Parathyroid adenoma (tissue), 2 donors: ENCODE data around the gene NOX5.

Source experiments
- H2AFZ ChIP-seq: fragments of 300-600 bp; sonication (generic); one replicate; pipeline ENCODE4 v1.7.0; 2017; ENCODE audit warnings: antibody characterized with exemption, mild to moderate bottlenecking
- H3K27ac ChIP-seq: fragments of 300-600 bp; sonication (generic); one replicate; pipeline ENCODE4 v1.7.0; 2017
- H3K27me3 ChIP-seq: fragments of 300-600 bp; sonication (generic); one replicate; pipeline ENCODE4 v1.7.0; 2017; ENCODE audit warnings: low read length; ENCODE audit not compliant: control insufficient read depth, insufficient read depth
- H3K36me3 ChIP-seq: fragments of 300-600 bp; sonication (generic); one replicate; pipeline ENCODE4 v1.7.0; 2017; ENCODE audit warnings: low read length; ENCODE audit not compliant: control insufficient read depth, insufficient read depth
- H3K4me1 ChIP-seq: fragments of 300-600 bp; sonication (generic); one replicate; pipeline ENCODE4 v1.7.0; 2017; ENCODE audit warnings: control low read depth
- H3K4me2 ChIP-seq: fragments of 300-600 bp; sonication (generic); one replicate; pipeline ENCODE4 v1.7.0; 2017; ENCODE audit warnings: low read length
- H3K4me3 ChIP-seq: fragments of 300-600 bp; sonication (generic); one replicate; pipeline ENCODE4 v1.7.0; 2017; ENCODE audit warnings: low read depth, low read length
- H3K79me2 ChIP-seq: fragments of 300-600 bp; sonication (generic); one replicate; pipeline ENCODE4 v1.7.0; 2017; ENCODE audit warnings: control low read depth
- H3K9ac ChIP-seq: fragments of 300-600 bp; sonication (generic); one replicate; pipeline ENCODE4 v1.7.0; 2017; ENCODE audit warnings: mild to moderate bottlenecking
- H3K9me3 ChIP-seq: fragments of 300-600 bp; sonication (generic); one replicate; pipeline ENCODE4 v1.7.0; 2017; ENCODE audit warnings: low read length; ENCODE audit not compliant: control insufficient read depth
- CTCF ChIP-seq: fragments of 300-600 bp; sonication (generic); IDR thresholded peaks from one replicate; pipeline ENCODE4 v1.7.0; 2017; ENCODE audit warnings: antibody characterized with exemption, mild to moderate bottlenecking
- donor health status: primary hyperparathyroidism.

NOX5 gene

GRCh38 chr15:69061414-69061842 is 46.9 kb downstream of the NOX5 start:
- Histone ChIP-seq H3K36me3 (no peaks in the 10 kb centered on the region), H3K4me2 (no peak overlapping the region), H3K9ac (no peak overlapping the region), H3K27ac (no peak overlapping the region), H3K4me1 (no peaks in the 10 kb centered on the region), H3K9me3 (no peaks in the 10 kb centered on the region), H2AFZ (no peak overlapping the region), H3K4me3 (no peak overlapping the region), H3K79me2 (no peaks in the 10 kb centered on the region), H3K27me3 (no peaks in the 10 kb centered on the region)
- TF ChIP-seq CTCF = no peak

GRCh38 chr15:69064649-69065048 is 50.2 kb downstream of the NOX5 start:
- no peaks in the 10 kb centered on the region for H3K9me3 ChIP-seq
- TF ChIP-seq CTCF = no peak
- no peaks in the 10 kb centered on the region for H3K79me2 ChIP-seq
- H3K4me2 ChIP-seq = no peak overlapping the region
- H3K4me1 ChIP-seq = no peaks in the 10 kb centered on the region
- H3K27me3 ChIP-seq = no peaks in the 10 kb centered on the region
- no peak overlapping the region for H3K4me3 ChIP-seq
- no peak overlapping the region for H3K9ac ChIP-seq
- no peak overlapping the region for H2AFZ ChIP-seq
- no peak overlapping the region for H3K27ac ChIP-seq
- no peaks in the 10 kb centered on the region for H3K36me3 ChIP-seq

GRCh38 chr15:69066007-69066995 is 51.8 kb downstream of the NOX5 start:
- TF ChIP-seq CTCF = no peak
- Histone ChIP-seq H3K79me2 (no peaks in the 10 kb centered on the region), H3K4me2 (no peak overlapping the region), H3K36me3 (no peaks in the 10 kb centered on the region), H3K27me3 (no peaks in the 10 kb centered on the region), H3K9ac (no peak overlapping the region), H3K4me1 (peaks cover 2% of the 10 kb centered on the region), H3K4me3 (no peak overlapping the region), H3K27ac (no peak overlapping the region), H2AFZ (no peak overlapping the region), H3K9me3 (no peaks in the 10 kb centered on the region)

GRCh38 chr15:69067296-69067695 is 52.8 kb downstream of the NOX5 start:
- no peak for TF ChIP-seq CTCF
- H3K36me3 ChIP-seq = no peaks in the 10 kb centered on the region
- no peak overlapping the region for H3K4me3 ChIP-seq
- H2AFZ ChIP-seq = no peak overlapping the region
- no peak overlapping the region for H3K9ac ChIP-seq
- no peaks in the 10 kb centered on the region for H3K79me2 ChIP-seq
- no peak overlapping the region for H3K27ac ChIP-seq
- no peaks in the 10 kb centered on the region for H3K9me3 ChIP-seq
- no peak overlapping the region for H3K4me2 ChIP-seq
- peaks cover 5% of the 10 kb centered on the region for H3K4me1 ChIP-seq
- no peaks in the 10 kb centered on the region for H3K27me3 ChIP-seq
